Renal pelvis (tissue), 4 donors: ENCODE results near the gene DNMBP. TPM values are rescaled to one million over a fixed set of nuclear protein-coding genes. Genes with fewer than 3 reads are reported as not detected.
"Not testable (repeated sequence)": the region's sequence is repeated elsewhere in the genome, so short reads cannot be mapped to it uniquely, and the experiment has no call there.

Source experiments
- DNase-seq: peaks from one replicate; pipeline ENCODE4 v3.0.0-alpha.2; 2013
- polyA plus RNA-seq, 3 donors: library from polyadenylated mRNA; unstranded; fragments of 120-200 nt; gene quantifications; one replicate each; pipeline ENCODE4 v1.2.1, GENCODE V29; 2013; ENCODE audit not compliant: insufficient read length in 3 of 3

The DNMBP gene
- polyA plus RNA-seq, 3 donors = 32.7 to 43.6 (median 35.4) TPM

- no peak for DNase-seq
These were observed 12.7 kb upstream of the DNMBP start for GRCh38 chr10:100022403-100022802.

GRCh38 chr10:100021322-100021721 is 11.6 kb upstream of the DNMBP start:
- no peak for DNase-seq

GRCh38 chr10:100020886-100021253 is 11.1 kb upstream of the DNMBP start:
- no peak for DNase-seq

GRCh38 chr10:100020142-100020885 is 10.6 kb upstream of the DNMBP start:
- DNase-seq = no peak

- no peak for DNase-seq
These were observed 10.0 kb upstream of the DNMBP start for GRCh38 chr10:100019787-100020141.

GRCh38 chr10:100014071-100014762 is 4.5 kb upstream of the DNMBP start:
- DNase-seq = no peak

- no peak for DNase-seq
These were observed 3.9 kb upstream of the DNMBP start for GRCh38 chr10:100013621-100014020.

GRCh38 chr10:100011906-100012305 is 2.2 kb upstream of the DNMBP start:
- DNase-seq = not testable (repeated sequence)

GRCh38 chr10:100009283-100009792 is 409 bp downstream of the DNMBP start:
- no peak for DNase-seq

- no peak for DNase-seq
These were observed 952 bp downstream of the DNMBP start for GRCh38 chr10:100008708-100009282.

GRCh38 chr10:100008142-100008522 is 1.6 kb downstream of the DNMBP start:
- DNase-seq = no peak

GRCh38 chr10:100007231-100008141 is 2.3 kb downstream of the DNMBP start:
- no peak for DNase-seq

GRCh38 chr10:100006243-100006886 is 3.4 kb downstream of the DNMBP start:
- no peak for DNase-seq

GRCh38 chr10:100004805-100005510 is 4.8 kb downstream of the DNMBP start:
- no peak for DNase-seq

- DNase-seq = no peak
These were observed 9.6 kb downstream of the DNMBP start for GRCh38 chr10:100000109-100000644.

GRCh38 chr10:99999319-100000108 is 10.2 kb downstream of the DNMBP start:
- no peak for DNase-seq

GRCh38 chr10:99998889-99999288 is 10.9 kb downstream of the DNMBP start:
- no peak for DNase-seq

- DNase-seq = no peak
These were observed 12.8 kb downstream of the DNMBP start for GRCh38 chr10:99996671-99997648.
